Stimulated activated CD8-positive, alpha-beta memory T cell treated with anti-CD3 and anti-CD28 coated beads, Interleukin-12 subunit alpha, Interleukin-12 subunit beta, amount 100 ng/mL, for 4 hours (primary cell): ENCODE measurements around the gene RICTOR.
A peak's percentile ranks its signal among the peaks of the same experiment; 100 is the strongest.

Experiments
- DNase-seq: peaks from one replicate; pipeline ENCODE4 v3.0.0-alpha.2; 2020; ENCODE audit warnings: low read depth

Gene RICTOR

GRCh38 chr5:39074017-39074814 is at the start of gene RICTOR:
Gene RICTOR (minus strand): TSS chr5:39074399. CDS start chr5:39074377, 22 bp downstream.
- peak; percentile 88 for DNase-seq

- no peak for DNase-seq
Measured at GRCh38 chr5:39121922-39122321, 47.7 kb upstream of the RICTOR start.

DNA sequence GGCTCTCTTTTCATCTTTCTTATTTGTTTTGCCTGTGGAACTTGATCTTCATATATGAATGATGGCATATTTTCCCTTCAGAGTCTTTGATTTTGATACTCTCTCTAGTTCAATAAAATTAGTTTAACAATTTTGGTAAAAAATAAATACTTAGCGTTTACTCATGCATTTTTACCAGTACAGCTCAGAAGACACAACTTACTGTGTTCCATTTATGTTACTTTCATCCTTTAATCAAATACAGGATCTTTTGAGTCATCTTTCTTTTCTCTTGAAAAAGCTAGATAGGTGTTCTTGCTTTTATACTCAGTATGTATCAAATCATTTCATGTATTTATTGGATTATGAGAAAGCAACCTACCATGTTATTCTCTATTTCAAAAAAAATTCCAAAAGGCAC is 47.1 kb upstream of the RICTOR start:
- DNase-seq, result no peak

- no peak for DNase-seq
Measured at GRCh38 chr5:39120052-39120420, 45.8 kb upstream of the RICTOR start.

DNA sequence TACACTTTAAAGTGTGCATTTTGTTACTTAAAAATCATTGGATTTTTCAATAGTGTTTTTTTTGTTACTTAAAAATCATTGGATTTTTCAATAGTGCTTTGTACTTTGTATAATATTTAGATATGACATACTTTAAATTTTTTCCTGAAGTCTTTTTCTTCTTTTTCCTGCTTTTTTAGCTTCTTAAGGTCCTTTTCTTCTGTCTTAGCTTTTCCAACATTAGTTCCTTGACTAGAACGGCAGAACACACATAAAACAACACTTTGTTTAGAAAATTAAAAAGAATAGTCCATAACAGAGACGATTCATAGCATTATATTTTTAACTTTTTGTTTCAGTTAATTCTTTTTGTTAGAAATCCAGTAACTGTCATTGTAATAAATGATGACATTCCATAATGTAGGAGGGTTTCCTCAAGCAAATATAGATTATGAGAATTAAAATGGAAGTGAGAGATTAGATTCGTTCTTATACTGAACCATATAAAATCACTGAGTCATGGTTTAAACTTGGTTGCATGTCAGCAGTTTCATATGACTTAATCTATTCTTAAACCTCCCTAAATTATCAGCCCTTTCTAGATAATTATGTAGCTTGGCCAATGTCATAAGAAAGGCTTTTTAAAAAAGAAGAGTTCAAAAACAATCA is 45.3 kb upstream of the RICTOR start:
- DNase-seq, result no peak

DNA sequence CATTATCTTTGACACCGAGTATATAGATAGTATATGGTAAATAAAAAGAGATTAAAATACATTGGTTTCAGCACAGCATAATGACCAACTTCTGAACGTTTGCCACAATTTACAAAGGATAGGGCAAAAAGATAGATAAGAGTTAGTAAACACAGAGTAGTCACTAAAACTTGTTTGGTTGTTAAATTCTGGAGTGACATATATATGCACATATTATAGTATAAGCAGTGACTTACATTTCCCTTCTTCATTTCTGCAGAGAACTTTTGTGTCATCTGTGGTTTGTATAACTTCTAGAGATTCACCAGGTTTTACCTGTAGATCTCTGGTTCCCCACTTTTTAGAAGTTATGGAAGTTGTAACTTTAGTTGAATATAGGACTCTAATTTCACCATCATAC is 44.4 kb upstream of the RICTOR start:
- no peak for DNase-seq

- no peak for DNase-seq
Measured at GRCh38 chr5:39117401-39117800, 43.2 kb upstream of the RICTOR start.

DNA sequence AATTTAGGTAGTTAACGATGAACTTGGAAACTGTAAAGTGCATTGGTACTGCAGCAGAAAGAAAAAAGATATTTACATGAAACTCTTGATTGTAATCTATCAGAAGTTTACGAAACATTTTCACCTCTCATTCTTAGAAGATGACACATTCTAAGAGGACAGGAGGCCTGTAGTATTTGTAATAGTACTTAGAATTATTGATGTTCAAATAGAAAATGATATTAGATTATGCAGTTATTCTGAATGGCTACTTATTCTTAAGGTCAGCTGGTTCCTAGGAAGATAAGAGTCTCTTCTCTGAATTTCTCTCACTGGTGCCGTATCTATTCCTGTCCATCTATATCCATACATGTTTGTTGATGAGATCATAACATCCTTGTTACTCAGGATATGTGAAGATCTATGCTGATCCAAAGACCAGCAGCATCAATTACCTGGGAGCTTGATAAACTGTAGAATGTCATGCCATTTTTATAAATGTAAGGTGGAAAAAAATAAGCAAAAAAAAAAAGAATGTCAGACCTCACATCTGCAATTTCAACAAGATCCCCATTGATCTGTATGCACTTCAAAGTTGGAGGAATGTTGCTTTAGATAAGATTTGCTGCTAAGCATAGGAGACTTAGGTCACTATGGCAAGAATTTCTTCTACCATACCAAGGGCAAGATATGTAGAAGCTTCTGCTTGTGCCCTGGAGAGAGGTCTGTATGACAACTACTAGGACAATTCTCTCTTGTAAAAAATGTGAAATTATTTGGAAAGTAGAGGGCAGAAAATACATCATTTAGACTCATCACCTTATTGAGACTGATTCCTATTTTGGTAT is 42.4 kb upstream of the RICTOR start:
- no peak for DNase-seq

GRCh38 chr5:39115644-39116343 is 41.6 kb upstream of the RICTOR start:
- no peak for DNase-seq

DNA sequence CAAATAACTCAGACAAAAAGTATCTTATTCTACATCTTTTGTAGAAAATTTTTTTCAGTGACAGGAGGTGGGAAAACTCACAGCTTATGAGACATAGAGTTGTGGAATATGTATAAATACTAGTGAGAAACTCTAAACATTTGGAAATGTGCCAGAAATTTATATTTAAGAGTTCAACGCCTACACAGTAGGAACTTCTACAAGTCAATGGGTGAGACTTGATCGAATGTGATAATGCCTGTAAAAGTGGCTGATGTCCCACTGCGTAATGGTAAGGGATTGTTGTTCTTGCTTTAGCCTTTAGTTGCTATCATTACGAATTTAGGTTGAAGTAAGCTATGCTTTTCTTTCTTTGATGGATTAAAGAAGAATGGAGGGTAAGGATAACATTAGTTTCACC is 40.0 kb upstream of the RICTOR start:
- DNase-seq, result no peak

DNA sequence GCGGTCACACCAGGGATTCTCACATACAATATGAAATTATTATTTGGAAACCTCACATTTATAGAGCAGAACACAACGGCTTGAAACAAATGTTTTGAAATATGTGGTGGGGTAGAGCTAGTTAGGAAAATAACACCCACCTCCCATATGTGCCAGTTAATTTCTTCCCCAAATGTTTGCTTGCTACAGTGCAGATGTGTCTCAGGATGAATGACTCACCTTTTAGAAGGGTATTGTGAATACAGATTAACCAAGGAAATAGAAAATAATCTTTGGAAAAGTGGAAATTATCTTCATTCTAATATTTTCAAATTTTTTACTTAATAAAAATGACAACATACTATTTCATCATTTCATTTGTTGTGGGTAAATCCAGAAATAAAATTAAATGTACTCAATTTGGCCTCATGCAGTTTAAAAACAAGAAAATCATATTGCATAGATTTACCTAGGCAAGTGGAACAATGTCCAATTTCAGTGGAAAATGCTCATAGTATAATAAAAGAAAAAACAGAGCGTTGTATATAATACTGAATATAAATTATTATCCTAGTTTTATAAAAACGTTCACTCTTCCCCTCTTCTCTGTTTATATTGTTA is 39.3 kb upstream of the RICTOR start:
- no peak for DNase-seq

GRCh38 chr5:39109606-39110005 is 35.4 kb upstream of the RICTOR start:
- no peak for DNase-seq

GRCh38 chr5:39108987-39109386 is 34.8 kb upstream of the RICTOR start:
- DNase-seq, result no peak

GRCh38 chr5:39107350-39107749 is 33.2 kb upstream of the RICTOR start:
- no peak for DNase-seq

DNA sequence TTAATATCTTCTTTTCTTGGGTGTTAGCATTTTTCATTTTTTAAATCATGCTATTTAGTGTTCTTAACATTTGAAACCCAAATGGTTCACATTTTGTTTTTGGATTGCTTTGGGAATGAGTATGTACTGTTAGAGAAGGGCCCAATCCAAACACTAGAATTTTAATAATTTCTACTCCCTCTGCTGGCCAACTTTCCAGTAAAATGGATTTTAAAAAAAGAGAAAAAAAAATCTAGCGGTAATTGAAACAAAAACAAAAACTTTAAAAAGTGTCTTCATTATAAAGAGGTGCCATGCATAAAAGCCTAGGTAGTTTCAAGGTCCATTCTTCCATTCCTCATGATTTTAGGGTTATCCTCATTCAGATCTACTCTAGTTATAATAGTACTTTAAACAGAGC is 32.1 kb upstream of the RICTOR start:
- no peak for DNase-seq

- DNase-seq, result no peak
Measured at GRCh38 chr5:39104221-39104620, 30.0 kb upstream of the RICTOR start.

DNA sequence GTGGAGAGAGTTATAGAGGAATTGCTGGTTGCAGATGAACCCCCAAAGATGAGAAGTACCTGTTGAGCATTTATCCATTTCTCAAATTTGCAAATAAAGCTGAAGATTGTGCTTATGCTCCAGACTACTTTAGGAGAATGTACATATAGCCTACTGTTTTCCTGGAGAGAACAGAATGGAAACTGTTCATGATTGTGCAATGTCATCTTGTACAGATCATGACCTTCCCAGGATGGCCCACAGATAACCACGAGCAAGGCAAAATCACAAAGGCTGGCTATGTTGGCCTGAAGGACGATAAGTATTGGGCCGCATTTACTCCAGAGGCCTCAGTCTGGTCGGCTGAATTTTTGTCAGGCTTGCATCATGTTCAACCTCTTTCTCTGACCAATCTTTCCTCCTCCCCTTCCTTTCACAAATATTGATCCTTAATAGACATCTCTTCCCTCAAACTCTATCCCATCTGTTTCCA is 28.5 kb upstream of the RICTOR start:
- DNase-seq, result no peak

- DNase-seq, result no peak
Measured at GRCh38 chr5:39100851-39101396, 26.7 kb upstream of the RICTOR start.

DNA sequence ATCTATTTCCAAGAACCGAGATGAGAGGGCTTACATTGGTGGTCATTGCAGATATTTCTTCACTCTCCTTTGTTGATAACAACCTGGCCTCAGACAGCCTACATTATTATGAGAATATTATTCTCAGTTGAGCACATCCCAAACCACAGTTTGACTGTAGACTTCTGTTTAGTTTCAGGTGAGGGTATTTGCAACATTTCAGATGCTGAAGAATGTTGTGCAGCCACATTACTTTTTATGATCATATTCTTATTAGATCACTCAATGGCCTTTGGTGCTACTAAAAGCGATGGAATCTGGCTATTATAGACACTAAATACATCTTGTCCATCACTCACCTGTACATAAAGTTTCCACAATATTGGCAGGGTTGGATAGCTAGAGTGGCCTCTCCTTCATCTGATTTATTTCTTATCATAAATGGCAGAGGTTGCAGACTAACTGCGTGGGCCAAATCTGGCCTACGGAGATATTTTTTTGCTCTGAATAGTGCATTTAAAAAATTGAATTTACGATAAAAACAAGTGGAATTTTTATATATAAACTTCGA is 26.2 kb upstream of the RICTOR start:
- DNase-seq, result no peak

- DNase-seq, result no peak
Measured at GRCh38 chr5:39099831-39100230, 25.6 kb upstream of the RICTOR start.

GRCh38 chr5:39093352-39093751 is 19.2 kb upstream of the RICTOR start:
- no peak for DNase-seq
